HCT116 (cell line): ENCODE data around the gene LSAMP. TPM values are rescaled to one million over a fixed set of nuclear protein-coding genes. Genes with fewer than 3 reads are reported as not detected.

ENCODE experiments used
- ATAC-seq: fragments of 200-7000 bp; cut with Tn5 transposase; 2 replicates; pipeline ENCODE4 v1.9.1; 2020; ENCODE audit warnings: mild to moderate bottlenecking, moderate library complexity
- BruUV-seq: library from RNA; stranded (reverse); fragments of 400-500 nt; replicated peaks from 2 replicates; lab custom pipeline; 2021; lab: Mats Ljungman, UMichigan
- CTCF ChIA-PET: fragments of 300-600 bp; sonication (Branson Sonifier 250); formaldehyde crosslinking; loops from one replicate; lab custom pipeline; 2021; ENCODE audit warnings: antibody characterized with exemption; lab: Charles Lee
- POLR2A ChIA-PET: fragments of 300-600, 350-600 bp; sonication (Branson Sonifier 250); formaldehyde crosslinking; loops from one replicate; lab custom pipeline; 2021; ENCODE audit warnings: antibody characterized with exemption; lab: Charles Lee
- RAD21 ChIA-PET, 2 experiments: fragments of 300-600 bp; sonication (Branson Sonifier 250); formaldehyde crosslinking; loops; one replicate each; lab custom pipeline; 2023; ENCODE audit warnings: low total read pairs in 2 of 2; ENCODE audit not compliant: uncharacterized antibody in 2 of 2, unreplicated experiment in 2 of 2, low non-redundant PET in 1 of 2; lab: Charles Lee
- DNase-seq: peaks from one replicate; pipeline ENCODE4 v3.0.0-alpha.2; 2010; ENCODE audit warnings: low read depth, low spot score
- H2AFZ ChIP-seq: fragments of 200-600 bp; shearing (Covaris generic), sonication (generic); 2 replicates; pipeline ENCODE4 v1.6.1; 2017; ENCODE audit warnings: low read depth, mixed run types, mixed read lengths, antibody characterized with exemption, low read length; ENCODE audit not compliant: poor library complexity, severe bottlenecking
- H3K27ac ChIP-seq: 2 replicates; pipeline ENCODE4 v1.5.1; 2012; ENCODE audit warnings: low read depth, low read length
- H3K27me3 ChIP-seq: fragments of 200-600 bp; sonication (generic); 2 replicates; pipeline ENCODE4 v1.6.1; 2016; ENCODE audit warnings: mixed run types, low read length, mixed read lengths; ENCODE audit not compliant: insufficient read depth
- H3K36me3 ChIP-seq, 2 experiments: fragments of 200-500 bp in 1 of 2; fragments of 200-600 bp in 1 of 2; sonication (Bioruptor generic) in 1 of 2; sonication (generic) in 1 of 2; 2 replicates each; pipeline versions ENCODE4 v1.5.1 to v1.6.1; 2014 to 2016; ENCODE audit warnings: low read length in 2 of 2, inconsistent platforms in 1 of 2, mixed read lengths in 1 of 2, mixed run types in 1 of 2; ENCODE audit not compliant: insufficient read depth in 2 of 2, control insufficient read depth in 1 of 2
- H3K4me1 ChIP-seq, 2 experiments: fragments of 200-600 bp in 1 of 2; sonication (generic) in 1 of 2; 2 replicates each; pipeline versions ENCODE4 v1.5.1 to v1.6.1; 2012 to 2017; ENCODE audit warnings: low read length in 2 of 2, inconsistent platforms in 1 of 2, mild to moderate bottlenecking in 1 of 2, mixed read lengths in 1 of 2, mixed run types in 1 of 2, moderate library complexity in 1 of 2; ENCODE audit not compliant: insufficient read depth in 2 of 2, control insufficient read depth in 1 of 2
- H3K4me2 ChIP-seq: fragments of 200-600 bp; sonication (generic); 2 replicates; pipeline ENCODE4 v1.6.1; 2017; ENCODE audit warnings: mixed run types, low read length, mixed read lengths
- H3K4me3 ChIP-seq, 2 experiments: fragments of 200-600 bp in 1 of 2; sonication (generic) in 1 of 2; replicated peaks in 1 of 2; 2 replicates each; pipeline ENCODE4 v1.5.1; 2011 to 2016; ENCODE audit warnings: low read length in 2 of 2, control low read depth in 1 of 2, low read depth in 1 of 2, mild to moderate bottlenecking in 1 of 2, mixed read lengths in 1 of 2, mixed run types in 1 of 2
- H3K79me2 ChIP-seq: fragments of 200-600 bp; sonication (generic); 2 replicates; pipeline ENCODE4 v1.6.1; 2017; ENCODE audit warnings: mild to moderate bottlenecking, mixed run types, low read length, moderate library complexity, mixed read lengths; ENCODE audit not compliant: insufficient read depth
- H3K9ac ChIP-seq: fragments of 200-600 bp; sonication (generic); 2 replicates; pipeline ENCODE4 v1.6.1; 2016; ENCODE audit warnings: low read length, mixed read lengths
- H3K9me2 ChIP-seq: fragments of 200-600 bp; sonication (generic), shearing (Covaris generic); 2 replicates; pipeline ENCODE4 v1.6.1; 2017; ENCODE audit warnings: mixed run types, mild to moderate bottlenecking, moderate library complexity; ENCODE audit not compliant: insufficient read depth
- H3K9me3 ChIP-seq, 2 experiments: fragments of 200-500 bp in 1 of 2; fragments of 200-600 bp in 1 of 2; sonication (Bioruptor generic) in 1 of 2; sonication (generic) in 1 of 2; 2 replicates each; pipeline ENCODE4 v1.6.1; 2014 to 2017; ENCODE audit warnings: low read length in 2 of 2, mixed read lengths in 2 of 2, inconsistent platforms in 1 of 2, low read depth in 1 of 2, mild to moderate bottlenecking in 1 of 2, mixed run types in 1 of 2, moderate library complexity in 1 of 2; ENCODE audit not compliant: control insufficient read depth in 1 of 2, insufficient read depth in 1 of 2
- H4K20me1 ChIP-seq: fragments of 200-600 bp; sonication (generic), shearing (Covaris generic); 2 replicates; pipeline ENCODE4 v1.6.1; 2017; ENCODE audit warnings: mixed run types, mild to moderate bottlenecking, moderate library complexity; ENCODE audit not compliant: insufficient read depth
- FOSL1 ChIP-seq: IDR thresholded peaks from 2 replicates; pipeline ENCODE4 v1.6.1; 2012; ENCODE audit warnings: low read depth
- POLR2AphosphoS5 ChIP-seq: IDR thresholded peaks from 2 replicates; pipeline ENCODE4 v1.6.1; 2011; ENCODE audit warnings: mild to moderate bottlenecking, low read depth, low read length, moderate library complexity
- SP1 ChIP-seq: IDR thresholded peaks from 2 replicates; pipeline ENCODE4 v1.6.1; 2012; ENCODE audit warnings: low read depth
- TCF7L2 ChIP-seq: IDR thresholded peaks from 2 replicates; pipeline ENCODE4 v1.7.0; 2011; ENCODE audit warnings: borderline replicate concordance, inconsistent platforms; ENCODE audit not compliant: insufficient read depth, insufficient read length; ENCODE audit errors: extremely low read depth
- ZFX ChIP-seq: fragments of 450-650 bp; IDR thresholded peaks from 2 replicates; pipeline ENCODE4 v1.6.1; 2017
- intact Hi-C: fragments of 100-400 bp; cut with micrococcal nuclease; formaldehyde crosslinking; loops from 2 replicates; pipeline ENCODE4 v1.10.0; 2022
- total RNA-seq: library from RNA; stranded (reverse); gene quantifications from one replicate; pipeline ENCODE4 v1.2.1, GENCODE V29; 2021; ENCODE audit not compliant: unreplicated experiment
- TF ChIP-seq, protein P1 (sequence below): IDR thresholded peaks from 2 replicates; pipeline ENCODE4 v1.6.1; 2012
- TF ChIP-seq, protein P2 (sequence below): IDR thresholded peaks from 2 replicates; pipeline ENCODE4 v1.6.1; 2012
- TF ChIP-seq, protein P3 (sequence below), 3 experiments: fragments of 200-600 bp in 1 of 3; sonication (generic) in 1 of 3; IDR thresholded peaks in 2 of 3; conservative IDR thresholded peaks in 1 of 3; 2 replicates each; pipeline ENCODE4 v1.5.1; 2012 to 2017; ENCODE audit warnings: low read depth in 2 of 3, low read length in 2 of 3, antibody characterized with exemption in 1 of 3, borderline replicate concordance in 1 of 3, control low read depth in 1 of 3, mild to moderate bottlenecking in 1 of 3, mixed read lengths in 1 of 3, mixed run types in 1 of 3, moderate library complexity in 1 of 3; ENCODE audit not compliant: insufficient read depth in 1 of 3

Gene LSAMP
- total RNA-seq, 1 experiment from 2014 or later = 0.25 TPM

DNA sequence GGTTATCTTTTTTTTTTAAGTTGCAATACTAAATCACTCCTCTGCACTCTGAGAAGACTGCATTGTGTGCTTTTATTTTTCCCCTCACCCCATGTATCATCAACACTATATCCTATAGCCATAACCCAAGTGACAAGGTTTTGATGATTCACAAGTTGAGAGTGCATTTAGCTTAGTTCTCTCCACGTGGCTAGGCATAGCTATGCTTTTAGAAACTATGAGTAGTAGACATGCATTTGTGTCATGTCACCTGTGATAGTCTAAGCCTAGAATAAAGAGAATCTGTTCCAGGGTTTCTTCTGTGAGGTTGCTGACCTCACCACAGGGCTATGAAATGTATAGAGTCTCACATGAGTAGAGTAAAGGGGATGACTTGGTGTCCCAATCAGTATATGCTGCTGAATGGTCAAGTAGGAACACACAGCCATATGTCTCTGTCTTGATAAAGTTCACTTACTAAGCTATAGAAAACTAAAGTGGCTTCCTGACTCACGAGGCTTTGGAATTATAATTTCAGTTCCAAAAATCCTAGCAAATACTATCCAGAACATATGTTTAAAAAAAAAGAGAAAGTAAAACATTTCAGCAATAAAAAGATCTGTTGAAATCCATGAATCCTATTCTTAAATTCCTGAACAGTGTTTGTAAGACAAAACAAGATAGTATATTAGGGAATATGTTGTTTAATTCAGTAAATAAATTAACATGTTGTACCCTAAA is 206.3 kb downstream of the LSAMP start:
- H2AFZ ChIP-seq = no peak overlapping the region
- no peaks in the 10 kb centered on the region; the same call in 1 of the 2 replicates for H4K20me1 ChIP-seq
- no peaks in the 10 kb centered on the region for H3K79me2 ChIP-seq
- H3K4me2 ChIP-seq = no peak overlapping the region
- DNase-seq (no peak), ATAC-seq (no peak)
- H3K4me3 ChIP-seq = no peak overlapping the region
- H3K27me3 ChIP-seq = peaks cover 6% of the 10 kb centered on the region; the same call in 1 of the 2 replicates
- no peaks in the 10 kb centered on the region; the same call in 1 of the 2 replicates for H3K9me2 ChIP-seq
- H3K9ac ChIP-seq = no peak overlapping the region
- POLR2A ChIA-PET = no interaction called here
- no peaks in the 10 kb centered on the region for H3K9me3 ChIP-seq
- no peak overlapping the region for H3K27ac ChIP-seq
- RAD21 ChIA-PET = no interaction called here
- intact Hi-C loops = no loop called here
- CTCF ChIA-PET = no interaction called here
- H3K36me3 ChIP-seq = no peaks in the 10 kb centered on the region
- TF ChIP-seq POLR2AphosphoS5 = no peak
- TF ChIP-seq SP1 = no peak
- TF ChIP-seq ZFX = no peak
- no peak for TF ChIP-seq TCF7L2
- TF ChIP-seq, protein P1, sequence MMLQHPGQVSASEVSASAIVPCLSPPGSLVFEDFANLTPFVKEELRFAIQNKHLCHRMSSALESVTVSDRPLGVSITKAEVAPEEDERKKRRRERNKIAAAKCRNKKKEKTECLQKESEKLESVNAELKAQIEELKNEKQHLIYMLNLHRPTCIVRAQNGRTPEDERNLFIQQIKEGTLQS = no peak
- TF ChIP-seq, protein P2, sequence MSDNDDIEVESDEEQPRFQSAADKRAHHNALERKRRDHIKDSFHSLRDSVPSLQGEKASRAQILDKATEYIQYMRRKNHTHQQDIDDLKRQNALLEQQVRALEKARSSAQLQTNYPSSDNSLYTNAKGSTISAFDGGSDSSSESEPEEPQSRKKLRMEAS = no peak
- TF ChIP-seq, protein P3, sequence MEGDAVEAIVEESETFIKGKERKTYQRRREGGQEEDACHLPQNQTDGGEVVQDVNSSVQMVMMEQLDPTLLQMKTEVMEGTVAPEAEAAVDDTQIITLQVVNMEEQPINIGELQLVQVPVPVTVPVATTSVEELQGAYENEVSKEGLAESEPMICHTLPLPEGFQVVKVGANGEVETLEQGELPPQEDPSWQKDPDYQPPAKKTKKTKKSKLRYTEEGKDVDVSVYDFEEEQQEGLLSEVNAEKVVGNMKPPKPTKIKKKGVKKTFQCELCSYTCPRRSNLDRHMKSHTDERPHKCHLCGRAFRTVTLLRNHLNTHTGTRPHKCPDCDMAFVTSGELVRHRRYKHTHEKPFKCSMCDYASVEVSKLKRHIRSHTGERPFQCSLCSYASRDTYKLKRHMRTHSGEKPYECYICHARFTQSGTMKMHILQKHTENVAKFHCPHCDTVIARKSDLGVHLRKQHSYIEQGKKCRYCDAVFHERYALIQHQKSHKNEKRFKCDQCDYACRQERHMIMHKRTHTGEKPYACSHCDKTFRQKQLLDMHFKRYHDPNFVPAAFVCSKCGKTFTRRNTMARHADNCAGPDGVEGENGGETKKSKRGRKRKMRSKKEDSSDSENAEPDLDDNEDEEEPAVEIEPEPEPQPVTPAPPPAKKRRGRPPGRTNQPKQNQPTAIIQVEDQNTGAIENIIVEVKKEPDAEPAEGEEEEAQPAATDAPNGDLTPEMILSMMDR (IDR thresholded peaks at IDR 0.05 in 2 of 3, conservative IDR thresholded peaks at IDR 0.05 in 1 of 3; ENCODE audit: borderline replicate concordance in 1 of 3, insufficient read depth in 1 of 3, low read depth in 2 of 3, low read length in 2 of 3) = no peak
- no peak for TF ChIP-seq FOSL1
- no peaks in the 10 kb centered on the region for H3K4me1 ChIP-seq
- no TSS peak for BruUV-seq
